K562 (cell line): ENCODE results near the gene ZNF276. TPM values are rescaled to one million over a fixed set of nuclear protein-coding genes. Genes with fewer than 3 reads are reported as not detected.

Experiments used
- BRCA1 ChIP-seq, 2 experiments: fragments of 450-650 bp in 1 of 2; sonication (generic) in 1 of 2; formaldehyde crosslinking in 1 of 2; IDR thresholded peaks; 2 replicates each; pipeline versions ENCODE4 v1.5.0 to v1.6.1; 2017 to 2020; ENCODE audit warnings: mild to moderate bottlenecking in 1 of 2, missing genetic modification reagents in 1 of 2
- FOXP1 ChIP-seq: sonication (generic); formaldehyde crosslinking; IDR thresholded peaks from 2 replicates; pipeline ENCODE4 v1.8.0; 2022; ENCODE audit warnings: mild to moderate bottlenecking, missing genetic modification reagents
- ILF3 ChIP-seq: fragments of 450-650 bp; IDR thresholded peaks from 2 replicates; pipeline ENCODE4 v1.6.1; 2018; ENCODE audit warnings: antibody characterized with exemption, mild to moderate bottlenecking, moderate library complexity, borderline replicate concordance
- KAT7 ChIP-seq: sonication (generic); formaldehyde crosslinking; IDR thresholded peaks from 2 replicates; pipeline ENCODE4 v1.8.0; 2022; ENCODE audit warnings: missing genetic modification reagents, mild to moderate bottlenecking, borderline replicate concordance
- MEF2A ChIP-seq: IDR thresholded peaks from 2 replicates; pipeline ENCODE4 v1.6.1; 2011; ENCODE audit warnings: low read depth, mild to moderate bottlenecking, low read length, moderate library complexity; ENCODE audit not compliant: control insufficient read depth
- MEF2D ChIP-seq: conservative IDR thresholded peaks from 2 replicates; pipeline ENCODE4 v1.6.1; 2016; ENCODE audit warnings: low read depth, missing genetic modification characterization, missing compliant biosample characterization
- NCOR1 ChIP-seq: fragments of 450-650 bp; IDR thresholded peaks from 2 replicates; pipeline ENCODE4 v1.6.1; 2016; ENCODE audit warnings: mild to moderate bottlenecking, moderate library complexity
- POLR2A ChIP-seq: fragments of 450-650 bp; conservative IDR thresholded peaks from 2 replicates; pipeline ENCODE4 v1.6.1; 2016
- SIN3A ChIP-seq, 2 experiments: fragments of 150-350 bp in 1 of 2; IDR thresholded peaks; 2 replicates each; pipeline ENCODE4 v1.6.1; 2011 to 2016; ENCODE audit warnings: borderline replicate concordance in 2 of 2, low read depth in 2 of 2, low read length in 2 of 2, mild to moderate bottlenecking in 2 of 2, moderate library complexity in 2 of 2; ENCODE audit not compliant: control insufficient read depth in 1 of 2
- SNRNP70 ChIP-seq: fragments of 200-400 bp; formaldehyde crosslinking; optimal IDR thresholded peaks from 2 replicates; pipeline ENCODE3; 2017; ENCODE audit warnings: low read depth, low read length
- ZNF282 ChIP-seq: sonication (generic); formaldehyde crosslinking; IDR thresholded peaks from 2 replicates; pipeline ENCODE4 v1.8.1; 2023; ENCODE audit warnings: missing genetic modification reagents
- polyA plus RNA-seq, 8 experiments: library from polyadenylated mRNA; depleted of rRNA in 4 of 8; stranded (reverse) in 5 of 8; unstranded in 3 of 8; fragments of >200 nt; fragmentation: Nextera tagmentation in 2 of 8; fragmentation: Illumina TruSeq in 1 of 8; extraction: Ambion mirVana in 2 of 8; extraction: Trizol in 1 of 8; gene quantifications; 2 replicates each; pipeline versions ENCODE4 v1.2.1 to v1.2.3, GENCODE V29; 2011 to 2014; ENCODE audit warnings: inconsistent platforms in 1 of 8, missing spikeins in 1 of 8
- total RNA-seq, 7 experiments: library from RNA; depleted of rRNA in 6 of 7; stranded (reverse); fragments of >200 nt in 6 of 7; fragmentation: Illumina TruSeq in 2 of 7; extraction: Trizol in 2 of 7; gene quantifications; 2 replicates each; pipeline versions ENCODE4 v1.2.1 to v1.2.3, GENCODE V29; 2011 to 2021; ENCODE audit warnings: low replicate concordance in 1 of 7
- TF ChIP-seq, protein P1 (sequence below): sonication (generic); formaldehyde crosslinking; IDR thresholded peaks from 2 replicates; pipeline ENCODE4 v1.8.1; 2023; ENCODE audit warnings: mild to moderate bottlenecking, missing genetic modification reagents
- TF ChIP-seq, protein P2 (sequence below): fragments of 250-450 bp; sonication (Bioruptor Pico); IDR thresholded peaks from 2 replicates; pipeline ENCODE4 v1.8.0; 2021; ENCODE audit warnings: moderate library complexity, mild to moderate bottlenecking, inconsistent platforms
- TF ChIP-seq, protein P3 (sequence below): fragments of 250-450 bp; sonication (Bioruptor Pico); IDR thresholded peaks from 2 replicates; pipeline ENCODE4 v1.8.0; 2022; ENCODE audit warnings: inconsistent platforms, mild to moderate bottlenecking, moderate library complexity, borderline replicate concordance
- TF ChIP-seq, protein P4 (sequence below): sonication (generic); formaldehyde crosslinking; IDR thresholded peaks from 2 replicates; pipeline ENCODE4 v1.8.0; 2022; ENCODE audit warnings: mild to moderate bottlenecking, missing genetic modification reagents
- TF ChIP-seq, protein P5 (sequence below), 2 experiments: IDR thresholded peaks; 2 replicates each; pipeline ENCODE4 v1.6.1; 2011; ENCODE audit warnings: borderline replicate concordance in 1 of 2, control low read depth in 1 of 2, low read depth in 1 of 2, low read length in 1 of 2, mild to moderate bottlenecking in 1 of 2, mixed read lengths in 1 of 2, moderate library complexity in 1 of 2; ENCODE audit not compliant: insufficient read depth in 1 of 2, insufficient read length in 1 of 2, poor library complexity in 1 of 2, severe bottlenecking in 1 of 2; ENCODE audit errors: extremely low read depth in 1 of 2

The ZNF276 gene
- total and polyA plus RNA-seq, 9 of the 15 experiments (the other 6 are each of a cell fraction or from before 2014, with no cell fraction given): 0.49 to 43.9 (median 15.8) TPM

DNA sequence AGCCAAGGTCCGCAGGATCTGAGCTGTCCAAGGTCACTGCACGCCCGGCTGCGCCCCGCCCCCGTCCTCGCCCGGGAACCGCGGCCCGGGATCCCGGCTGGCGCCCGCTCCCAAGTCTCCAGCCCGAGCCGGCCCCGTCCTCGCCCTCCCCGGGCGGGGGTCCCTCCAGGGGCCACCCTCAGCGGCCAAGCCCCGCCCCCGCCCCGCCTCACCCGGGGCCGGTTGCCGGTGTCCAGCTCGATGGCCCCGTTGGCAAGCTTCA, 855 bp upstream of the ZNF276 start (continued):
- TF ChIP-seq, protein P1, sequence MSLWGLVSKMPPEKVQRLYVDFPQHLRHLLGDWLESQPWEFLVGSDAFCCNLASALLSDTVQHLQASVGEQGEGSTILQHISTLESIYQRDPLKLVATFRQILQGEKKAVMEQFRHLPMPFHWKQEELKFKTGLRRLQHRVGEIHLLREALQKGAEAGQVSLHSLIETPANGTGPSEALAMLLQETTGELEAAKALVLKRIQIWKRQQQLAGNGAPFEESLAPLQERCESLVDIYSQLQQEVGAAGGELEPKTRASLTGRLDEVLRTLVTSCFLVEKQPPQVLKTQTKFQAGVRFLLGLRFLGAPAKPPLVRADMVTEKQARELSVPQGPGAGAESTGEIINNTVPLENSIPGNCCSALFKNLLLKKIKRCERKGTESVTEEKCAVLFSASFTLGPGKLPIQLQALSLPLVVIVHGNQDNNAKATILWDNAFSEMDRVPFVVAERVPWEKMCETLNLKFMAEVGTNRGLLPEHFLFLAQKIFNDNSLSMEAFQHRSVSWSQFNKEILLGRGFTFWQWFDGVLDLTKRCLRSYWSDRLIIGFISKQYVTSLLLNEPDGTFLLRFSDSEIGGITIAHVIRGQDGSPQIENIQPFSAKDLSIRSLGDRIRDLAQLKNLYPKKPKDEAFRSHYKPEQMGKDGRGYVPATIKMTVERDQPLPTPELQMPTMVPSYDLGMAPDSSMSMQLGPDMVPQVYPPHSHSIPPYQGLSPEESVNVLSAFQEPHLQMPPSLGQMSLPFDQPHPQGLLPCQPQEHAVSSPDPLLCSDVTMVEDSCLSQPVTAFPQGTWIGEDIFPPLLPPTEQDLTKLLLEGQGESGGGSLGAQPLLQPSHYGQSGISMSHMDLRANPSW (CRISPR knock-in tag): peak; percentile 84; the same call in 1 of the 2 replicates
- TF ChIP-seq, protein P2, sequence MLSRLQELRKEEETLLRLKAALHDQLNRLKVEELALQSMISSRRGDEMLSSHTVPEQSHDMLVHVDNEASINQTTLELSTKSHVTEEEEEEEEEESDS (CRISPR knock-in tag): no peak
- TF ChIP-seq, protein P3, sequence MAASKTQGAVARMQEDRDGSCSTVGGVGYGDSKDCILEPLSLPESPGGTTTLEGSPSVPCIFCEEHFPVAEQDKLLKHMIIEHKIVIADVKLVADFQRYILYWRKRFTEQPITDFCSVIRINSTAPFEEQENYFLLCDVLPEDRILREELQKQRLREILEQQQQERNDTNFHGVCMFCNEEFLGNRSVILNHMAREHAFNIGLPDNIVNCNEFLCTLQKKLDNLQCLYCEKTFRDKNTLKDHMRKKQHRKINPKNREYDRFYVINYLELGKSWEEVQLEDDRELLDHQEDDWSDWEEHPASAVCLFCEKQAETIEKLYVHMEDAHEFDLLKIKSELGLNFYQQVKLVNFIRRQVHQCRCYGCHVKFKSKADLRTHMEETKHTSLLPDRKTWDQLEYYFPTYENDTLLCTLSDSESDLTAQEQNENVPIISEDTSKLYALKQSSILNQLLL (CRISPR knock-in tag): no peak
- no peak for TF ChIP-seq MEF2D (tag)
- TF ChIP-seq SIN3A (IDR thresholded peaks at IDR 0.05; ENCODE audit: borderline replicate concordance in 2 of 2, control insufficient read depth in 1 of 2, low read depth in 2 of 2, low read length in 2 of 2): no peak
- TF ChIP-seq KAT7 (CRISPR knock-in tag): peak; percentile 84; the same call in 1 of the 2 replicates
- TF ChIP-seq FOXP1 (CRISPR knock-in tag): 0 out of 2 replicates have a peak, but pooled peaks have one; percentile 5
- TF ChIP-seq NCOR1: 0 out of 2 replicates have a peak, but pooled peaks have one; percentile 9
- TF ChIP-seq, protein P4, sequence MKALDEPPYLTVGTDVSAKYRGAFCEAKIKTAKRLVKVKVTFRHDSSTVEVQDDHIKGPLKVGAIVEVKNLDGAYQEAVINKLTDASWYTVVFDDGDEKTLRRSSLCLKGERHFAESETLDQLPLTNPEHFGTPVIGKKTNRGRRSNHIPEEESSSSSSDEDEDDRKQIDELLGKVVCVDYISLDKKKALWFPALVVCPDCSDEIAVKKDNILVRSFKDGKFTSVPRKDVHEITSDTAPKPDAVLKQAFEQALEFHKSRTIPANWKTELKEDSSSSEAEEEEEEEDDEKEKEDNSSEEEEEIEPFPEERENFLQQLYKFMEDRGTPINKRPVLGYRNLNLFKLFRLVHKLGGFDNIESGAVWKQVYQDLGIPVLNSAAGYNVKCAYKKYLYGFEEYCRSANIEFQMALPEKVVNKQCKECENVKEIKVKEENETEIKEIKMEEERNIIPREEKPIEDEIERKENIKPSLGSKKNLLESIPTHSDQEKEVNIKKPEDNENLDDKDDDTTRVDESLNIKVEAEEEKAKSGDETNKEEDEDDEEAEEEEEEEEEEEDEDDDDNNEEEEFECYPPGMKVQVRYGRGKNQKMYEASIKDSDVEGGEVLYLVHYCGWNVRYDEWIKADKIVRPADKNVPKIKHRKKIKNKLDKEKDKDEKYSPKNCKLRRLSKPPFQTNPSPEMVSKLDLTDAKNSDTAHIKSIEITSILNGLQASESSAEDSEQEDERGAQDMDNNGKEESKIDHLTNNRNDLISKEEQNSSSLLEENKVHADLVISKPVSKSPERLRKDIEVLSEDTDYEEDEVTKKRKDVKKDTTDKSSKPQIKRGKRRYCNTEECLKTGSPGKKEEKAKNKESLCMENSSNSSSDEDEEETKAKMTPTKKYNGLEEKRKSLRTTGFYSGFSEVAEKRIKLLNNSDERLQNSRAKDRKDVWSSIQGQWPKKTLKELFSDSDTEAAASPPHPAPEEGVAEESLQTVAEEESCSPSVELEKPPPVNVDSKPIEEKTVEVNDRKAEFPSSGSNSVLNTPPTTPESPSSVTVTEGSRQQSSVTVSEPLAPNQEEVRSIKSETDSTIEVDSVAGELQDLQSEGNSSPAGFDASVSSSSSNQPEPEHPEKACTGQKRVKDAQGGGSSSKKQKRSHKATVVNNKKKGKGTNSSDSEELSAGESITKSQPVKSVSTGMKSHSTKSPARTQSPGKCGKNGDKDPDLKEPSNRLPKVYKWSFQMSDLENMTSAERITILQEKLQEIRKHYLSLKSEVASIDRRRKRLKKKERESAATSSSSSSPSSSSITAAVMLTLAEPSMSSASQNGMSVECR (CRISPR knock-in tag): 0 out of 2 replicates have a peak, but pooled peaks have one; percentile 8
- TF ChIP-seq, protein P5, sequence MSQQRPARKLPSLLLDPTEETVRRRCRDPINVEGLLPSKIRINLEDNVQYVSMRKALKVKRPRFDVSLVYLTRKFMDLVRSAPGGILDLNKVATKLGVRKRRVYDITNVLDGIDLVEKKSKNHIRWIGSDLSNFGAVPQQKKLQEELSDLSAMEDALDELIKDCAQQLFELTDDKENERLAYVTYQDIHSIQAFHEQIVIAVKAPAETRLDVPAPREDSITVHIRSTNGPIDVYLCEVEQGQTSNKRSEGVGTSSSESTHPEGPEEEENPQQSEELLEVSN (IDR thresholded peaks at IDR 0.05; ENCODE audit: borderline replicate concordance in 1 of 2, extremely low read depth in 1 of 2, insufficient read depth in 1 of 2, insufficient read length in 1 of 2, low read depth in 1 of 2, low read length in 1 of 2, poor library complexity in 1 of 2, severe bottlenecking in 1 of 2): no peak
- TF ChIP-seq POLR2A: no peak
- no peak for TF ChIP-seq BRCA1 (IDR thresholded peaks at IDR 0.05)
- 0 out of 2 replicates have a peak, but pooled peaks have one; percentile 78 for TF ChIP-seq BRCA1 (CRISPR knock-in tag; IDR thresholded peaks at IDR 0.05)
- no peak for TF ChIP-seq SNRNP70
- TF ChIP-seq MEF2A: no peak
- TF ChIP-seq ZNF282 (CRISPR knock-in tag): no peak
- peak; percentile 82; the same call in 1 of the 2 replicates for TF ChIP-seq ILF3
